ENCODE data around the gene NDUFS8.

NDUFS8 gene

GRCh38 chr11:68036717-68037239 is 6.3 kb downstream of the NDUFS8 start:
- no peak for DNase-seq (ENCODE audit: low read depth)

- DNase-seq (ENCODE audit: low read depth): no peak
Observed at GRCh38 chr11:68037411-68038225, 7.1 kb downstream of the NDUFS8 start.

DNA sequence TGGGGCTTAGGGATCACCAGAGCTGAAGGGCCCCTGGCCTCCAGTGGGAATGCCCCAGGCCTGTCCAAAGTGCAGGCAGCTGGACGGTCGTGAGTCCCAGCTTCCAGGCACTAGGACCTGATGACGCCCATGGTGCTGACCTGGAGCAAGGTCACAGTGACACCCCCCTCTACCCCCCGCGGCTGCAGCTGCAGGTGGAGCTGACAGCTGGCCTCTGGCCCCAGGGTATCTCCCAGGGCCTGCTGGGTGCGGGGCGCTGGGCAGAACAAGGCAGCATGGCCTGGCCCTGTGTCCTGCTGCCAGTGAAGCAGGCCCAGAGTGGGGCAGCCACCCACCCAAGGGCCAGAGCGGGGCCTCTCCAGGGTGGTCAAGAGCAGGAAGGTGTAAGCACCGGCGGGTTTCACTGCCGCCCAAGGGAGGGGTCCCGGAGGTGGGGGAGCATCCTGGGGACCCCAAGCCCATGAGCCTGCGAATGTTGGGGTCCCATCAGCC is 7.8 kb downstream of the NDUFS8 start:
- DNase-seq (ENCODE audit: low read depth): no peak

- no peak for DNase-seq (ENCODE audit: low read depth)
Observed at GRCh38 chr11:68038718-68039525, 8.4 kb downstream of the NDUFS8 start, which contains the start of gene TCIRG1. TCIRG1 (plus strand) TSS chr11:68039025; CDS start chr11:68041272, 2,247 bp downstream.

DNA sequence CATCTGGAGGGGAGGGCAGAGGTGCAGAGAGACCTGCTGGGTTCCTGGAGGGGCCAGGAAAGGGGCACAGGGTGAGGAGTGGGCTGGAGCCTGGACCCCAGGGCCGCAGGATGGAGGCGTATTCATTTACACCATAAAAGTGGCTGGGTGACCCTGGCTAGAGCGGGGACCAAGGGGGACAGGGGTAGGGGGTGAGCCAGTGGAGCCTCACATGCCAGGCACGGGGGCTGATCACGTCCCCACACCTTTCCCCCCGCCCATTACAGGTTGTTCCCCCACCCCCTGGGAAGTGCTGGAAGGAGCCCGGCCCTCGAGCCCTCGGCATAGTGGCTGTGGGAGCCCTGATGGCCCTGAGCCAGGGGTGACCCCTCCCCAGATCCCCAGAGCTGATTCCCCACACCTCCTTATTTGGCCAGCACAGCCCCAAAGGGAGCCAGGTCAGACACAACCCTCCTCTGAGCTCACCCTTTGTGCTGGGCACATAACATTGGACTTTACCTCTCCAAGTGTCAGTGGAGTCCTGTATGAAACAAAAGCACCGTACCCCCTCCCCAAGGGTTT is 9.1 kb downstream of the NDUFS8 start:
- no peak for DNase-seq (ENCODE audit: low read depth)

- no peak for DNase-seq (ENCODE audit: low read depth)
Observed at GRCh38 chr11:68040101-68040956, 9.8 kb downstream of the NDUFS8 start.

DNA sequence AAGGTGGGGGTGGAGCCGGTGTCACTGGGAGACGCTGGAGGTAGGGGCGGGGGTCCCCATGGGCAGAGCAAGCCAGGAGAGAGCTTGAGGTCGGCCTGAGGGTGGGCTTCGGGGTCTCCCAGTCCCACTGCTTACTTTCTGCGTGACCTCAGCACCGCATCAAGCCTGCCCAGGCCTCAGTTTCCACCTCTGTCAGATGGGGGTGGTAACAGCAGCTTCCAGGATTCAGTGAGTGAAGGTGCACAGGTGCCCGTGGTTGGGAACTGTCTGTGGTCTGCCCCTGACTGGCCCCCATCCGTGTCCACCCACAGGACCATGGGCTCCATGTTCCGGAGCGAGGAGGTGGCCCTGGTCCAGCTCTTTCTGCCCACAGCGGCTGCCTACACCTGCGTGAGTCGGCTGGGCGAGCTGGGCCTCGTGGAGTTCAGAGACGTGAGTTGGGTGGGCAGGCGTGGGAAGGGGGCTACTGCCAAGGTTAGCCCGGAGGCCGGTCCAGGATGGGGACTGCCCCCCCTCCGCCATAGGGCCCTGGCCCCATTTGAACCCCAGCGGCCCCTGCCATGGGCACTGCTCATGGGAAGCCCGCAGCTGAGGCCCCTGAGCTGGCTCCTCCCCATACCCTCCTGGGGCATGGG is 10.6 kb downstream of the NDUFS8 start:
- DNase-seq (ENCODE audit: low read depth): no peak

- DNase-seq (ENCODE audit: low read depth): no peak
Observed at GRCh38 chr11:68041617-68042218, 11.2 kb downstream of the NDUFS8 start.

GRCh38 chr11:68042219-68043028 is 11.9 kb downstream of the NDUFS8 start:
- no peak for DNase-seq (ENCODE audit: low read depth)

GRCh38 chr11:68043029-68043348 is 12.5 kb downstream of the NDUFS8 start:
- no peak for DNase-seq (ENCODE audit: low read depth)

DNA sequence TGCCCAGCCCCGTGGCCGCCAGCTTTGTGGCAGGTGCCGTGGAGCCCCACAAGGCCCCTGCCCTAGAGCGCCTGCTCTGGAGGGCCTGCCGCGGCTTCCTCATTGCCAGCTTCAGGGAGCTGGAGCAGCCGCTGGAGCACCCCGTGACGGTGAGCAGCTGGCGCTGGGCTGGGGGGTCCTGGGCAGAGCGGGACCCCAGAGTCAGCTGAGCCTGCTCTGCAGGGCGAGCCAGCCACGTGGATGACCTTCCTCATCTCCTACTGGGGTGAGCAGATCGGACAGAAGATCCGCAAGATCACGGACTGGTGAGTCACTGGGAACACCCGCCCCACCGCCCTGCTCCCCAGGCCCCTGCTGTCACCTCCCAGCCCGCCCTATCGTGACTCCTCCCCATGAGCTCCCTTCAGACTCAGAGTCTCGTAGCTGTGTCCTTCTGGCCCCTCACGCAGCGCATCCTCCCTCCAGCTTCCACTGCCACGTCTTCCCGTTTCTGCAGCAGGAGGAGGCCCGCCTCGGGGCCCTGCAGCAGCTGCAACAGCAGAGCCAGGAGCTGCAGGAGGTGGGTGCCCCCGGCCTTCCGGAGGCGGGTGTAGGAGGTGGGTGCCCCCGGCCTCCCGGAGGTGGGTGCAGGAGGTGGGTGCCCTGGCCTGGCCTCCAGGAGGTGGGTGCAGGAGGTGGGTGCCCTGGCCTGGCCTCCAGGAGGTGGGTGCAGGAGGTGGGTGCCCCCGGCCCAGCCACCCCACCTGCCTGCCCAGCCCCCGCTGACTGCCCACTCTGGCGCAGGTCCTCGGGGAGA is 13.1 kb downstream of the NDUFS8 start:
- DNase-seq (ENCODE audit: low read depth): no peak

DNA sequence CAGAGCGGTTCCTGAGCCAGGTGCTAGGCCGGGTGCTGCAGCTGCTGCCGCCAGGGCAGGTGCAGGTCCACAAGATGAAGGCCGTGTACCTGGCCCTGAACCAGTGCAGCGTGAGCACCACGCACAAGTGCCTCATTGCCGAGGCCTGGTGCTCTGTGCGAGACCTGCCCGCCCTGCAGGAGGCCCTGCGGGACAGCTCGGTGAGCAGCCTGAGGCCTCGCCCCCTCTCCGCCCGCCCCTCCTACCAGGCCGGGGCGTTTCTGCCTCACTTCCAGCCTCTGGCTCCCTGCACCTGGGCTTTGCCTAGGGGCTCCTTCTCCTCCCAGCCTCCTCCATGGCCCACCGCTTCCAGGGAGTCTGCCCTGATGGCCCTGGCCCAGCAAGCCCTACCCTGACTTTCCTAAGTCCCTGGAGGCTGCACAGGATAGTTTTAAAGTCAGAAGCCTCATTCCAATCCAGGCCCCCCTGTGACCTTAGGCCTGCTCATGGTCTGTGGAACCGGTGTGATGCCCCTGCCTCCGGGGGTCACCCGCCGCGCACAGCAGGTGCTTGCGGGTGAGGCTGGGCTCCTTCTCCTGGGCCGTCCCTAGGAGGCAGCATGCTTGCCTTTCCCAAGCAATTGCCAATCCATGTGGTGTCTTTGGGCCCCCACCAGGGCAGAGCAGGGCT is 13.8 kb downstream of the NDUFS8 start:
- DNase-seq (ENCODE audit: low read depth): no peak

- no peak for DNase-seq (ENCODE audit: low read depth)
Observed at GRCh38 chr11:68044898-68045351, 14.4 kb downstream of the NDUFS8 start.

DNA sequence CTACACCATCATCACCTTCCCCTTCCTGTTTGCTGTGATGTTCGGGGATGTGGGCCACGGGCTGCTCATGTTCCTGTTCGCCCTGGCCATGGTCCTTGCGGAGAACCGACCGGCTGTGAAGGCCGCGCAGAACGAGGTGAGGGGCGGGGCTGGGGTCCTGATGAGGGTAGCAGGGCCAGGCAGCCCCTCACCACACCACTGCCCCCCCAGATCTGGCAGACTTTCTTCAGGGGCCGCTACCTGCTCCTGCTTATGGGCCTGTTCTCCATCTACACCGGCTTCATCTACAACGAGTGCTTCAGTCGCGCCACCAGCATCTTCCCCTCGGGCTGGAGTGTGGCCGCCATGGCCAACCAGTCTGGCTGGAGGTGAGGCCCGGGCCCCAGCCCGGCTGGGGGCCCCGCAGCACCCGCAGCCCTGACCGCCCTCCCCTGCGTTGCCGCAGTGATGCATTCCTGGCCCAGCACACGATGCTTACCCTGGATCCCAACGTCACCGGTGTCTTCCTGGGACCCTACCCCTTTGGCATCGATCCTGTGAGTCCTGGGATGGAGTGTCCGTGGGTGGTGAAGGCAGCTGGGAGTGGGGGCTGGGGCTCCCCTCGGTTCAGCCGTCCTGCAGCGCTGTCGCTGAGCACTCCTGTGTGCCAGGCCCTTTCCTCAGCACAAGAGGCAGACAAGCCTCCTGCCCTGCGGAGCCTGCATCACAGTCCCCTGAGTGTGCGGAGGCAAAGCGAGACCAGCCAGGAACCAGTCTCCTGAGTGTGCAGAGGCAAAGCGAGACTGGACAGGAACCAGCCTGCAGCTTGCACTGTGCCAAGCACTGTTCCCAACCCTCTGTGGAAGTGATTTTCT is 17.2 kb downstream of the NDUFS8 start:
- no peak for DNase-seq (ENCODE audit: low read depth)

GRCh38 chr11:68048681-68049508 is 18.4 kb downstream of the NDUFS8 start:
- no peak for DNase-seq (ENCODE audit: low read depth)
